Measurements from ENCODE around the gene LRFN2.

The LRFN2 gene

DNA sequence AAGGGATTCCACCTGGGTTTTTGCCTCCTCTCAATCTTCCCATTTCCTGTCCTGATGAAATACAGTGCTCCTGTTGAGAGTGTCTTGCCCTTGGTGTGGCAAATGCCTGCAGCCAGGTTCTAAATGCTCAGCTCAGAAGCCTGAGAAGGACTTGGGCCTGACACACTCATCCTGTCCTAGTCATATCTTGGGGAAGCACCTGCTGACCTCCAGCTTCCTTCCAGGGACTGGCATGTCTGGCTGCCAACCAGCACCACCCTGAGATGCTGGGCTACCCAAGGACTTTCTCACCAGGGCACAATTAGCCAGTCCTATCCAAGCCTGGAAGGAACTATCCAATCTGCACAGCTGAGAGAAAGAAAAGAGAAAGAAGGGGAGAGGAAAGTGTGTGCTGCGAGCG, 43.4 kb downstream of the LRFN2 start:
- no peak for DNase-seq (ENCODE audit: low read depth)

DNA sequence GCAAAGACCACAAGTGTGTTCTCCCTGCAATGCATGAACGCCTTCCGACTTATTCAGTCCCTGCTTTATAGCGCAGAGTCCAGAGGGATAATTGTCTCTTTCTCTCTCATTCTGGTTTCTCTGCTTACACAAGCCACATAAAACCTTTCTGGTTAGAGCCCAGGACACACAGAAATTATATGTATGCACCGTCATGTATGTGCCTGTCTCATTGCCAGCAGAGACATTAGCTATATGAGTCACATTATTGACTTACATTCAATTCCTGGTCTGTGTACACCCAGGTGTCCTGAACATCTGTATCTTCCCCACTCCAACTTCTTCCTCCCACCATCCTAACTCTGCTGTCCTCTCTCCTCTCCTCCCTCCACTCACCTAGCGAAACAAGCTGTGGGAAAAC, 44.0 kb downstream of the LRFN2 start:
- DNase-seq (ENCODE audit: low read depth) = no peak

DNA sequence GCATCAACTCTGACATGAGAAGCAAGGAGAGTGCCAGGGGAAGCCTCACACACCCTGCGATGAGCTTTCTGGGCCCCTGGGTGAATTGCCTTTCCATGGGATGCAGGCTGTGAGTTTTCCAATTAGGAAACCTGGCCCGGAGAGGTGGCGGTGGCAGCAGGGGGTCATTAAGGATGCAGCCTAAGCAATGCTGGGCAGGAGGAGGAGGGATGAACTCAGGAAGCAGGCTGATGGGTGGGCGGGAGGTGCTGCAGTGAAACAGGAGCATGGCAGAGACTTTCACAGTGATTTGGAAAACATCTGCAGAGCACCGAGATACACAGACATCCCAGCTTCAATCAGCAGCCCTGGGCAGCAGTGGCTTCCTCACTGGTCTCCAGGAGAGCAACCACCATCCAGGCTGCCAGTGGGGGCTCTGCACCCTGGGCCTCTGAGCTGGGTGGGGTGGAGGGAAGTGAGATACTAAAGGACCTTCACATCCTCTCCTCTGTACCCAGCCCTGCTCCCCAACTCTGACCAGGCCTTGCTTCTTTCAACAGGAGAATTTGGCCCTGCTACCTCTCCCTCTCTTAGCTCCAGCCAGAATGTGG, 44.9 kb downstream of the LRFN2 start:
- DNase-seq (ENCODE audit: low read depth) = no peak

DNA sequence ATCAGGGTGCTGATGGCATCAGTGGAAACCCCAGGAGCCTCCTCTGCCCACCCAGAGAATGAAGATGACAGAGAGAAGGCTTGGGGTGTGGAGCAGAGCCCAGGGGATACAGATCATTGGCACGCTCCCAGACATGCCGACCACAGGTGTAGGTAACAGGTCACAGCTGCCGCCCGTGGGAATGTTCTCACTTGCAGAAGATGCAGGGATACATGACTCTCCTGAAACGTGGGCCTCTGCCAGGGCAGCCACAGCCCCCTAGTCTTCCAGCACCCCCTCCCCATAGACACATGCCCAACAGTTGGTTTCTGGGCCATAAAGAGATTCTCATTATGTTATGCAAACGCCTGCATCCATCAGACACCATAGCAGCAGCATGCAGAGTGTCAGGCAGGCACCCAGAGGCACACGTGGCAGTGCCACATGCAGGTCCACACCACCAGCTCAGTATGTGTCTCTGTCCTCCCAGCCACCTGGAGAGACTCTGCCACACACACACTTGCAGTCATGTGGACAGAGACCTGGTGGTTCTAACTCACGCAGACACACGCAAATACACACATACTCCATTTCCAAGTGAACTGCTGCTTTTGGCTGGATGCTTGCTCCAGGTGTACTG, 45.5 kb downstream of the LRFN2 start:
- no peak for DNase-seq (ENCODE audit: low read depth)

DNA sequence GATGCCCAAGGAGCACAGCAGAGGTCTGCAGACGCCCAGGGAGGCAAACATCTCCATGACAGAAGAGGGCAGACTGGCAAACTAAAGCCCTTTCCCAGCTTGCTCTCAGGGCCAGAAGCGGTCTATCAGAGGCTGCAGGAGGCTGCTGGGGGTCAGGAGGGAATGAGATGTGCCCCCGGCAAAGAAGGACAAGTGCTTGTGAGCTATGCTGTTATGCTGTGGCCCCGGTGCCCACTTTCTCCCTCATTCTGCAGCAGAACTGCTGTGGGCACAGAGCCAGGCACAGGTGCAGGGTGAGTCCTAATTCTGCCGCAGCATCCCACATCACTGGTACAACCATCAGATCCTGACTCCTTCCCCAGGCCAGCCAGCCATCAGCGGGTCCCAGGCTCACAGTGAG, 46.4 kb downstream of the LRFN2 start:
- no peak for DNase-seq (ENCODE audit: low read depth)

DNA sequence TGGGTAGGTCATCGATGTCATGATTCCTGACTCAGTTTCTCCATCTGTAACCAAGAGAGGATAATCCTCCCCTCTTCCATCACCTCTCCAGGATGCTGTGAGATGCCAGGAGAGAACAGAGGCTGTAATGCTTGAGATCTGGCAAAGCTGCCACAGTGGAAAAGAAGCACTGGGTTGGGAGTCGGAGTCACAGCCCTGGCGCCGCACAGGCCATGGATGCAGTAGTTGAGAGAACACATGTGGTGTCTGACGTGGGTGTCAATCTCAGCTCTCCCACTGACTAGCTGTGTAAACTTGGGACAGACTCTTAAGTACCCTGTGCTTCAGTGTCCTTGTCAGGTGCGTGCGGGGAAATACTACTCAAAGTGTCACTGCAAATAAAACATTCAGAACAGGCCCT, 47.3 kb downstream of the LRFN2 start:
- DNase-seq (ENCODE audit: low read depth) = no peak

DNA sequence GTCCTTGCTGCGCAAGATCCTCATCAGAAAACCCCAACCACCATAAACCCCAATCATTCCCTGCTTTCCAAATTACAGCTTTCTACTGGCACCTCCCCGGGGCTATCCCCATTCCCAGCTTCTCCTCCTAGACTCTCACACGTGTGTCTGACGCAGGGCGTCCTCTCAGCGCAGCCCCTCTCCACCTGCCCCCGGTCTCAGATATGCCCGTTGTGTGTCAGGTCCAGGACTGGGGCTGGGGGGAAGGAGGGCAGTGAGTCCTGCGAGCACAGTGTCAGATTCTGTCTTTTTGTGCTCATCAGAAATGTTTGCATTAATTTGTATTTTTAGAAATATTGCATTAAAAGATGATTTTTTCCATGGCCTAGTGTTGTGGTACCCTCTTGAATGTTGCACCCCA, 48.6 kb downstream of the LRFN2 start:
- no peak for DNase-seq (ENCODE audit: low read depth)

DNA sequence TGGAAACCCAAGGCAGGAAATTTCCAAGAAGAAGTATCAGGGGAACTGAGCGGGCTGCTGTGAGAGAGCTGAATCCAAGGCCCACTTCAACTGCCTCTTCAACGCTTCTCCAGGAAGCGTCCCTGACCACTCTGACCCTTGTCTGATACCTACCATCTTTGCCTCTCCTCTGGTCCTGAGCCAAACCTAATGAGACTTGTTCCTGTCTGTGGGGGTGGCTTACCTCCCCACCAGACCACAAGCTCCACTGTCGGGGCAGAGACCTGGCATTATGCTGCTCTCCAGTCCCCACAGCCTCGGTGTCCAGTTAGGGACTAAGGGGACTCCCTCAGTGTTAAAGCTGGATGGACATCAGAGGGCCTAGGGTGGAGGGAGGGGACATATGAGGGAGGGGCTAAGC, 49.7 kb downstream of the LRFN2 start:
- no peak for DNase-seq (ENCODE audit: low read depth)

DNA sequence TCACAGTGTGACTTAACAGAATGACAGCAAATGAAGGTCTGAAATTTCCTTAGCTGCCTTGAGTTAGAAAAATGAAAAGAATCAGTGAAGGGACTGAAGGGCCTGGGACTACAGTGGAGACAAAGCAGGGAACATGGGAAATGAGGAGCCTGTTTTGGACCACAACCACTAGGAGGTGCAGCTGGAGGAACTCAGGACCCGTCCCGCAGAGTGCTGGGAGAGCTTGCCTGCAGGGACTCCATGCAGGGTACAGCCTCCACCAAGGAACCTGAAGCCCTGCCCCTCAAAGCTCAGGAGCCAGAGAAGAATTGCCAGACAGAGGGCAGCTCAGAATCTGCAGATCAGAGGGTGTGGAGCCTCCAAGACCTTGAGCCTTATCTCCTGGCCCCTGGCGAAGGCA, 50.7 kb downstream of the LRFN2 start:
- DNase-seq (ENCODE audit: low read depth) = no peak

DNA sequence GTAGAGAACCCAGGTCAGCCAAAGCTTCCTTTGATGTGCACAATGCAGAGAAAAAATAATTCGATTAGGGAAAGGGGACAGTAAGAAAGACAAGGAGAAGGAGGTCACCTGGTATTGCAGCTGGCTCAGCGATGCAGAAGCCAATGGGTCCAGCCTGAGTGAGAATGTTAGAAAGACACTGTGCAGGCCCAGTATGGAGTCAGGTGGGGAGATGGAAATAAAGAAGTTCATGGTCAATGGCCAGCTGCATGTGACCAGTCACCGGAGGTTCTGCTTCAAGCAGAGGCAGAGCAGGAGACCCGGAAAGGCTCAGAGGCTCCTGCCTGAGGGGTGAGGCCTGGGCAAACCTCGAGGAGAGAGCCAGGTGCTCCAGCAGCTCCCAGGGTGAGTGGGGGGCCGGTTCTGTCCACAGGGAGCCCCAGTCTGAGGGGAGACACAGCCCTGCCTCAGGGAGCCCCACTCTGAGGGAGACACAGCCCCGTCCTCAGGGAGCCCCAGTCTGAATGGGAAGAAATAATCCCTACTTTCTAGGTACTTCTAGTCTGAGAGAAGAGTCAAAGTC, 51.3 kb downstream of the LRFN2 start:
- DNase-seq (ENCODE audit: low read depth) = no peak

DNA sequence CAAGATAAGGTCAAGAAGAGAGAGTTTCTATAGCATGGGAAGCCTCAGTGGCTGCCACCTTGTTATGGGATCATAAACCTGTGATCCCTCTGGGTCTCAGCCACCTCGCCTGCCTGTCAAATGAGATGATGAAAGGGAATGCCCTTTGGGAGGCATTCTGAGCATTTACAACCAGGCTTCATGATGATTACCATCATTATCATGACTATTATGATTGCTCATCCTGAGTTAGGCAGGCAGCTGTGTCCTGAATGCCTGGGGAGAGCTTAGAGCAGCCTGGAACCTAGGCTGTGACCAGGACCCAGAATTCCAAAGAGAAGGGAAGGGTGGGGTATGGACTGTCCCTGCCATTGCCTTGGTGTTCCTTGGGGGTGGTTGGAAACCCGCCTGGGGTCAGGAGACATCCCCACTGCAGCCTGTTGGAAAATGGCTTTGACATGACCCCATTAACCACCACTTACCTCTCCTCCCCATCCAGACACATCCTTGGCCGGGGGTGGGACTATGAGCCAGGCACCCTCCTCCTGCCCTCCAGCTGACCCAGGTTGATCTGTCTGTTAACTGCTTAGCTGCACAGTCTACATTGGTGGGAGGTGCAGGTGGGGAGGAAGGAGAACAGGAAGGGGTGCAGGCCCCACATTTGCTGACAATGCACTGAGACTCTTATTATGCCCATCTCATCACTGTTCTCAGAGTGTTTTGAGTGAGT, 51.9 kb downstream of the LRFN2 start:
- no peak for DNase-seq (ENCODE audit: low read depth)

DNA sequence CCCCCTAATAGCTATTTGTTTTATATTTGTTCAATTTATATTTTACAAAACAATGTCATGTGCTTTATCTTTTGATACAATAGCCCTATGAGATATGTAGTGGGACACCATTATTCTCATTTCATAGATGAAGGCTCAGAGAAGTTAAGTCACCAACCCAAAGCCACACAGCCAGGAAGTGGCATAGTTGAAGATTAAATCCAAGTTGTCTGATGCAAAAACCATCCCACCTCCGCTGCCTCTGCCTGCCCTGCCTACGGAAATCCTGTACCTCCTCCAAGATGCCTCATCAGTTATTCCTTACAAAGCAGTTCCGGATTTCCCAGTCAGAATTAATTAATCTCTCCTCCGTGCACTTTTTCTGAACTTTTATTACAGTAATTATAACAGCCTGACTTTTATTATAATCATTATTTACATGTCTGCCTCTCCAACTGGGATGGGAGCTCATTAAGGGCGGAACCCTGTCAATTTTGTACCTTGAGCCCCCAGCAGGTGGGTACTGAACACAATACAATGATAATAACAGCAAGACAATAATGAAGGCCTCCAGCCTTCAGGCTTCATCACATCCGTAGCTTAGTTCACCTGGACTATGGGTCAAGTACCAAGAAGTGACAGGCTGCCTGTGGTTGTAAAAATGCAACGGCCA, 54.7 kb downstream of the LRFN2 start:
- no peak for DNase-seq (ENCODE audit: low read depth)

DNA sequence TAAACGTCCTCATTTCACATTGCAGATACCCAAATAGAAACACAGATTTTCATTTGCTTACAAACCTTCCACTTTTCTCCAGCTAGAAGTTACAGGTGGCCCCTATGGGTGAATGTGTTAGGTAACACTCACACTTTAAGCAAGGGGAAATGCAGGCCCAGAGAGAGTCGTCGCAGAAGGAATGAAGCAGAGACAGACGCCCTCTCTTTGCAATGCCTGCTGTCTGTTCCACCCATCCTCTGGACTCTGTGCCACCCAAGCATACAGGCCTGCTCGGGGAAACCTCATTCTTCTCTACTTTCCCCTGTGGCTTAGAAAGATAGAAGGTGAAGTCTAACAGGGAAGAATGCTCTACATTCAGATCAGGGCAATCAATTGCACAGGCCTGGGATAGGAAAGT, 57.2 kb downstream of the LRFN2 start:
- DNase-seq (ENCODE audit: low read depth) = no peak

DNA sequence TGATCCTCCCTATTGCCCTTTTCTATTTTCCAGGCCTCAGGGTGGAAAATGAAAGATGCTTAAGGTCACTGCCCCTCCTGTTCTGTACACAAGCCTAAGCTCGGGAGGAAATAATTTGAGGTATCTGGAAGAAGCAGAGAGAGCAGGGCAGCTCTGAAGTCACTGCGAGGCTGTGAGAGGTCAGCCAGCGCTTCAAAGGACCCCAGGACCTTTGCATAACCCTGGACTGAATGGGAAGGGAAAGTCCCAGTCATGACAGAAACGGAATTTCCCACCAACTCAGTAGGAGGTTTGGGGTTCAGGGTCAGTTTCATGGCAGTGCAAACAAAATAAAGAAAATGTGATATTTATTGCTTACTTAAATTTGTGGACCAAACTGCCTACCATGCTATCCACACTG, 58.1 kb downstream of the LRFN2 start:
- no peak for DNase-seq (ENCODE audit: low read depth)

DNA sequence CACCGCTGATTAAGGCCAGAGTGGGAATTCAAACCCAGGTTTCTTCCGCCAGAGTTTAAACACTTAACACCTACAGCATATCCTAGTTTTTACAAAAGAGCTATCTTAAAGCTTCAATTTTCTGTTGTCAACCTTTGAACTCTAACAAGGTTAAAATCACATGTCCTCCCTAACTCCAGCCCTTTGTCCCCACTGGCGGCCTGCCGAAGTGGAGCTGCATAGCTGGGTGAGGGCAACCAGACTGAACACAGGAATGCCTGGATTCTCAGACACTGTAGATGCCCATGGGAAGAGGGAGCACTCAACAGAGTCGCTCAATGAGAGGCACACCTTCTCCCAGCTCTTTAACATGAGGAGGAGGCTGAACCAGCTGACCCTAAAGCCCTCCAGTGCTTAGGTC, 59.1 kb downstream of the LRFN2 start:
- no peak for DNase-seq (ENCODE audit: low read depth)

DNA sequence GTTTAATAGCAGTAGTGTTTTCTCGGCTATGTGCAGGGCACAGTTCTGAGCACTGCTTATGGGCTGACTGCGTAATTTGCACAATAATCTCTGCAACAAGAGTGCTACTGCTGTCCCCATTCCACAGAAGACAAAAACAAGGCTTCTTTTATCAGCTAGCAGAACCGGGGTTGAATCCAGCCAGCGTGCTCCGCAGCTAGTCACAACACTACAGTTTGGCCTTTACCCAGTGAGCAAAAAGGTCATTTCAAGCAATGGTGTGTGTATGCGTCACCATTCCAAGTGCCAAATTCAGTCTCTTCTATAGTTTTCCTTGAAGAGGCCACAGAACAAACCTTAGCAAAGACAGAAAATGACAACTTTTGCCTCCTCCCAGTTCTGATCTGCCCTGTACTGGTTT, 61.1 kb downstream of the LRFN2 start:
- no peak for DNase-seq (ENCODE audit: low read depth)

DNA sequence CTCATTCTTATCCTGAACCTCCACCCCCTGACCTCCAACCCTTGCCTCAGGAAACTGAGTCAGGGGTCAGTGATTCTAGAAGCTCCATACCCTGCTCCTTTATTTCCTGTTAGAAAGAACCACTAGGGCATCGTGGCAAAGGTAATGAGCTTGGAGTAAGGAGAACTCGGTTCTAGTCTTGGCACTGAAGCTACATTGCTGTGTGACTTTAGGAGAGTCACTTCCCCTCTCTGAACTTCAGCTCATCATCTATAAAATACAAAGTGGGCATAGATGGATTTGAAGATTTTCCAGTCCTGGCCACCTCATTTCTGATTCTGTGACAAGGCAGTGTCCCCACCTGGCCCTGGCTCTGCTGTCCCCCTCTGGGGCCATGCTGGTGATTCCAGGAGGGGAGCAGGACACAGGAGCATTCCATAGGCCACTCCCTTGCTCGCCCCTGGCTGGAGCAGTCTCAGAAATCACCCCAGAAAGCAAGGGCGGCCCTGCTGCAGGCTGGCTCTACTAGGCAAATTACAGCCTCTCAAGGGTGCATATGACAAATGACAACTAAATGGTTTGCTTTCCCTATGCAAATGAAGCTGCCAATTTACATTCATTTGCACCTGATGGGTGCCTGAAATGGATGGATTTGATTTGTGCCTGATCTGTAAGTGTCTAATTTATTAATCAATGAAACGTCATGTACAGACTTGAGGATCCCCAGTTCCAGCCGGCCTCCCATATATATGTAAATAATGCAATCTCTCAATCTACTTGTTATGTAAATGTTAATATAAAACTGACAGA, 62.2 kb downstream of the LRFN2 start:
- DNase-seq (ENCODE audit: low read depth) = no peak

DNA sequence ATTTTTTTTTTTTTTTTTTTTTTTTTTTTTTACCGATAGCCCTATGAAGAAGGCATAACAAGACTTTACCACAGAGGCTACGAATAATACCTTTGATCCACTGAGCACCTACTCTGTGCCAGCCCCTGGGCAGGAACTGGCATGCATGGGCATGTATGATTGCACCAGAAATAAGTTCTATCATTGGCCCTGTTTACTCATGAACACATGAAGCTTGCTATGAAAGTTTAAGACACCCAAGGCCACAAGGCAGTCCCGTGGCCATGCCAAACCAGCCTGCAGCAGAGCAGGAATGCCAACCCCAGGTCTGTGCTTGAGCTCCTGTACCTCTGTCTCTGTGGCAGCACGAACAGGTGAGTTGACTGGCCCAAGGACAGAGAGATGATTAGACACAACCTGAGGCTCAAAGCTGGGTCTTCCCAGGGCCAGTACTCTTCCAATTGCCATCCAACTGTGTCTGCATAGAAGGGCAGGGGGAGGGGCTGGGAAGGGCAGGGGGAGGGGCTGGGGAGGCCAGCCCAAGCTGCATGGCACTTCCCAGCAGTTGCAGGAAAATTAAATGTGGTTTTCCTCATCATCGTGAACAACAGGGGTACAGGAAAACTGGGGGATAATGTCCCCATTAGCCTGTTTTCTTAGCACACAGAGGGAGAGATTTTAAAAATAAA, 63.5 kb downstream of the LRFN2 start:
- no peak for DNase-seq (ENCODE audit: low read depth)

DNA sequence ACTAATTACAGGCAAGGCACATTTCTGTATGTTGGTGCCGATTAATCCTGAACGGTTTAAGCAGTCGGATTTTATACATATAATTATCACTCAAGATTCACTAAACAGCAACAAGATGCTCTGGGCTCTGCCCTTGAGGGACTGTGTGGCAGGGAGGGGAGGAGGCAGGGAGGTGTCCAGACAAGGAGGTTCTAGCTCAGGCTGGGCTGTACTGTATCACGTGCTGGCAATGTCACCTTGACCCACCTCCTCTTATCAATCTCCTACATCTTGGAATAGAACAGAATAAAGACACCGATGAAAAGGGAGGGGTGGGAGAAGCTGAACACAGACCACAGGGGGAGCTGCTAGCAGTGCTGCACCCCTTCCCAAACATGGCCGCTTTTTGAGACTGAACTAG, 65.7 kb downstream of the LRFN2 start:
- DNase-seq (ENCODE audit: low read depth) = no peak

DNA sequence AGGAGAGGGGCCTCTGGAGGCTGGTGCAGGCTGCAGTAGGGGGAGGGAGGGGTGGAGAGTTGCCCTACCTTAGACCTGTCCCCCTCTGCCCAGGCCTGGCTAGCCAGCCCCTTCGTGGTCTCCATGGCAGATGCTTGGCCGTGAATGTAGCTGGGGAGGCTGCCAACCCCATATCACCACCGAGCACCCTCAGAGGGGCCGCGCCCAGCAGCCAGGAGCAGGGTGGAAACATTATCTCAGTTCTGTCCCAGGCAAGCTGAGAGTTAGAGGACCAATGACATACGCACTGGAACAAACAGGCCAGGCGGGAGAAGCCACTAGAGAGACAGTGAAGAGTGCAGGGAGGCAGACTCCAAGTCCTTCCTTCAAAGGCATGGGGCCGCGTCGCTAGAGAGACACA, 66.5 kb downstream of the LRFN2 start:
- no peak for DNase-seq (ENCODE audit: low read depth)

DNA sequence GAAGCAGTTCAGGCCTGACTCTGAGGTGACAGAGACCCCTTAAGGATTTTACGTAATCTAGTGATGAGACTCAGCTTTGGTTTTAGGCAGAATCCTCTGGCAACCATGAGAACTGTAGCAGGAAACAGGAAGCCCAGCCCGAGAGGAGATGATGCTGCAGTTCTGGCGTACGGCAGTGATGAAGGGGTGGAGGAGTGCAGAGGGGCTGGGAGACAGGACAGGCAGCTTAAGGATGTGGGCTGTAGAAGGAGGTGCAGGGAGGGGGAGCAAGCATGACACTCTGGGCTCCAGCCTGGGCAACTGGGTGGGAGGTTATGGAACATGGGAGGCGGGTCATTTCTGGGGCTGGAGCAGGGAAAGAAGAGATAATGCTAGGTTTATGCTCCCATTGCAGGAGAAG, 67.1 kb downstream of the LRFN2 start:
- DNase-seq (ENCODE audit: low read depth) = no peak

DNA sequence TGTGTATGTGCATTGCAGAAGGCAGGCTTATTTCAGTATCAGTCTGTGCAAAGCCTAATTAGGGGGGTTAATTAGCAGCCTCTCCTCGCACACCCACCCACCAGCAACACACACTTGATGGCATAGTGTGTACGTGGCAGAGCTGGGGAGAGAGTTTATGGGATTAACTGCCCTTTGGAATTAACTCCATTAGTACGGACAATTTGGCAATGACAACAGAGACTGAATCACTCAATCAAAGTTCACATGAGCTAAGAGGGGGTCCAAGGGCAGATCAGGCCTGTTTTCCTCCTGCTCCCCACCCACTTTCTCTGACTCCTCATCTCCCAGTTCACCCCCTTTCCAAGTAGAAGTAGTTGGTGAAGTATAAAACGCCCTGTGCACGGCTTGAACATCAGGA, 69.5 kb downstream of the LRFN2 start:
- no peak for DNase-seq (ENCODE audit: low read depth)
